HepG2 (cell line): ENCODE data around the gene AHR. TPM values are rescaled to one million over a fixed set of nuclear protein-coding genes. Genes with fewer than 3 reads are reported as not detected.

Experiments
- BRCA1 ChIP-seq: sonication (generic); formaldehyde crosslinking; IDR thresholded peaks from 2 replicates; pipeline ENCODE4 v1.4.0; 2020; ENCODE audit warnings: missing genetic modification reagents
- CCDC6 ChIP-seq: sonication (generic); formaldehyde crosslinking; IDR thresholded peaks from 2 replicates; pipeline ENCODE4 v1.8.1; 2022; ENCODE audit warnings: mild to moderate bottlenecking, missing genetic modification reagents, moderate library complexity
- FOXK2 ChIP-seq: fragments of 450-650 bp; IDR thresholded peaks from 2 replicates; pipeline ENCODE4 v1.6.1; 2016
- IRX3 ChIP-seq: sonication (generic); formaldehyde crosslinking; IDR thresholded peaks from 2 replicates; pipeline ENCODE4 v1.8.1; 2023; ENCODE audit warnings: mild to moderate bottlenecking, low read depth, missing genetic modification reagents, borderline replicate concordance
- JARID2 ChIP-seq: sonication (generic); formaldehyde crosslinking; IDR thresholded peaks from 2 replicates; pipeline ENCODE4 v1.8.1; 2023; ENCODE audit warnings: missing genetic modification reagents, inconsistent platforms; ENCODE audit not compliant: insufficient replicate concordance
- KLF12 ChIP-seq: sonication (generic); formaldehyde crosslinking; IDR thresholded peaks from 2 replicates; pipeline ENCODE4 v1.4.0; 2020; ENCODE audit warnings: missing genetic modification reagents, borderline replicate concordance
- NAIF1 ChIP-seq: sonication (generic); formaldehyde crosslinking; IDR thresholded peaks from 2 replicates; pipeline ENCODE4 v1.5.0; 2020; ENCODE audit warnings: mild to moderate bottlenecking, missing genetic modification reagents, borderline replicate concordance
- POLR2AphosphoS5 ChIP-seq: IDR thresholded peaks from 2 replicates; pipeline ENCODE4 v1.6.1; 2012; ENCODE audit warnings: low read depth, low read length
- RFX5 ChIP-seq: IDR thresholded peaks from 2 replicates; pipeline ENCODE4 v1.6.1; 2011; ENCODE audit warnings: low read depth, low read length, improper control_type of control experiment
- SIN3B ChIP-seq: fragments of 150-350 bp; IDR thresholded peaks from 2 replicates; pipeline ENCODE4 v1.6.1; 2014; ENCODE audit warnings: low read length
- TBP ChIP-seq: sonication (generic); formaldehyde crosslinking; IDR thresholded peaks from 2 replicates; pipeline ENCODE4 v1.5.0; 2020; ENCODE audit warnings: missing genetic modification reagents
- ZBTB3 ChIP-seq: sonication (generic); formaldehyde crosslinking; IDR thresholded peaks from 2 replicates; pipeline ENCODE4 v1.4.0; 2020; ENCODE audit warnings: low read depth, mild to moderate bottlenecking, moderate library complexity, missing genetic modification reagents, borderline replicate concordance
- ZNF138 ChIP-seq: sonication (generic); formaldehyde crosslinking; IDR thresholded peaks from 2 replicates; pipeline ENCODE4 v1.5.0; 2020; ENCODE audit warnings: mild to moderate bottlenecking, low read depth, missing genetic modification reagents
- ZNF274 ChIP-seq: sonication (generic); formaldehyde crosslinking; IDR thresholded peaks from 2 replicates; pipeline ENCODE4 v1.5.1; 2020; ENCODE audit warnings: mild to moderate bottlenecking, missing genetic modification reagents
- polyA plus RNA-seq, 8 experiments: library from polyadenylated mRNA; depleted of rRNA in 3 of 8; stranded (reverse) in 7 of 8; unstranded in 1 of 8; fragments of >200 nt; fragmentation: Illumina TruSeq in 4 of 8; extraction: Trizol in 4 of 8; gene quantifications; 2 replicates each; pipeline versions ENCODE4 v1.2.1 to v1.2.3, GENCODE V29; 2011 to 2016; ENCODE audit warnings: low read depth in 4 of 8, missing spikeins in 1 of 8, mixed read lengths in 1 of 8; ENCODE audit not compliant: insufficient read depth in 1 of 8
- total RNA-seq, 5 experiments: library from RNA; depleted of rRNA; stranded (reverse); fragments of >200 nt; fragmentation: Illumina TruSeq; extraction: Trizol; gene quantifications; 2 replicates each; pipeline ENCODE4 v1.2.3, GENCODE V29; 2016; ENCODE audit warnings: low read depth in 1 of 5
- TF ChIP-seq, protein P1 (sequence below): sonication (generic); formaldehyde crosslinking; IDR thresholded peaks from 2 replicates; pipeline ENCODE4 v1.5.0; 2020; ENCODE audit warnings: mild to moderate bottlenecking, missing genetic modification reagents, borderline replicate concordance
- TF ChIP-seq, protein P2 (sequence below): sonication (generic); formaldehyde crosslinking; IDR thresholded peaks from 2 replicates; pipeline ENCODE4 v1.4.0; 2020; ENCODE audit warnings: missing genetic modification reagents
- TF ChIP-seq, protein P3 (sequence below): sonication (generic); formaldehyde crosslinking; IDR thresholded peaks from 2 replicates; pipeline ENCODE4 v1.9.0; 2021; ENCODE audit warnings: missing genetic modification reagents, mild to moderate bottlenecking, borderline replicate concordance
- TF ChIP-seq, protein P4 (sequence below): fragments of 450-650 bp; IDR thresholded peaks from 2 replicates; pipeline ENCODE4 v1.6.1; 2017

AHR gene
- total and polyA plus RNA-seq, 2 of the 13 experiments (the other 11 are each of a cell fraction or from before 2014, with no cell fraction given), result 9.0 to 31.3 TPM

DNA sequence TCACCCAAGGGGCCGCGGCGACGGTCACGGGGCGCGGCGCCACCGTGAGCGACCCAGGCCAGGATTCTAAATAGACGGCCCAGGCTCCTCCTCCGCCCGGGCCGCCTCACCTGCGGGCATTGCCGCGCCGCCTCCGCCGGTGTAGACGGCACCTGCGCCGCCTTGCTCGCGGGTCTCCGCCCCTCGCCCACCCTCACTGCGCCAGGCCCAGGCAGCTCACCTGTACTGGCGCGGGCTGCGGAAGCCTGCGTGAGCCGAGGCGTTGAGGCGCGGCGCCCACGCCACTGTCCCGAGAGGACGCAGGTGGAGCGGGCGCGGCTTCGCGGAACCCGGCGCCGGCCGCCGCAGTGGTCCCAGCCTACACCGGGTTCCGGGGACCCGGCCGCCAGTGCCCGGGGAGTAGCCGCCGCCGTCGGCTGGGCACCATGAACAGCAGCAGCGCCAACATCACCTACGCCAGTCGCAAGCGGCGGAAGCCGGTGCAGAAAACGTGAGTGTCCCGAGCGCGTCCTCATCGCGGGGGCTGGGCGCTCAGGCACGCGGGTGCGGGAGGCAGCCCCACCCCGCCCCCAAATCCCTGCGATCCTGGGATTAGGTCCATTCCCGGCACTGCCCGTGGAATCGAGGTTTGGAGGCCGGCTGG is 509 bp downstream of the AHR start (continued):
- TF ChIP-seq, protein P1, sequence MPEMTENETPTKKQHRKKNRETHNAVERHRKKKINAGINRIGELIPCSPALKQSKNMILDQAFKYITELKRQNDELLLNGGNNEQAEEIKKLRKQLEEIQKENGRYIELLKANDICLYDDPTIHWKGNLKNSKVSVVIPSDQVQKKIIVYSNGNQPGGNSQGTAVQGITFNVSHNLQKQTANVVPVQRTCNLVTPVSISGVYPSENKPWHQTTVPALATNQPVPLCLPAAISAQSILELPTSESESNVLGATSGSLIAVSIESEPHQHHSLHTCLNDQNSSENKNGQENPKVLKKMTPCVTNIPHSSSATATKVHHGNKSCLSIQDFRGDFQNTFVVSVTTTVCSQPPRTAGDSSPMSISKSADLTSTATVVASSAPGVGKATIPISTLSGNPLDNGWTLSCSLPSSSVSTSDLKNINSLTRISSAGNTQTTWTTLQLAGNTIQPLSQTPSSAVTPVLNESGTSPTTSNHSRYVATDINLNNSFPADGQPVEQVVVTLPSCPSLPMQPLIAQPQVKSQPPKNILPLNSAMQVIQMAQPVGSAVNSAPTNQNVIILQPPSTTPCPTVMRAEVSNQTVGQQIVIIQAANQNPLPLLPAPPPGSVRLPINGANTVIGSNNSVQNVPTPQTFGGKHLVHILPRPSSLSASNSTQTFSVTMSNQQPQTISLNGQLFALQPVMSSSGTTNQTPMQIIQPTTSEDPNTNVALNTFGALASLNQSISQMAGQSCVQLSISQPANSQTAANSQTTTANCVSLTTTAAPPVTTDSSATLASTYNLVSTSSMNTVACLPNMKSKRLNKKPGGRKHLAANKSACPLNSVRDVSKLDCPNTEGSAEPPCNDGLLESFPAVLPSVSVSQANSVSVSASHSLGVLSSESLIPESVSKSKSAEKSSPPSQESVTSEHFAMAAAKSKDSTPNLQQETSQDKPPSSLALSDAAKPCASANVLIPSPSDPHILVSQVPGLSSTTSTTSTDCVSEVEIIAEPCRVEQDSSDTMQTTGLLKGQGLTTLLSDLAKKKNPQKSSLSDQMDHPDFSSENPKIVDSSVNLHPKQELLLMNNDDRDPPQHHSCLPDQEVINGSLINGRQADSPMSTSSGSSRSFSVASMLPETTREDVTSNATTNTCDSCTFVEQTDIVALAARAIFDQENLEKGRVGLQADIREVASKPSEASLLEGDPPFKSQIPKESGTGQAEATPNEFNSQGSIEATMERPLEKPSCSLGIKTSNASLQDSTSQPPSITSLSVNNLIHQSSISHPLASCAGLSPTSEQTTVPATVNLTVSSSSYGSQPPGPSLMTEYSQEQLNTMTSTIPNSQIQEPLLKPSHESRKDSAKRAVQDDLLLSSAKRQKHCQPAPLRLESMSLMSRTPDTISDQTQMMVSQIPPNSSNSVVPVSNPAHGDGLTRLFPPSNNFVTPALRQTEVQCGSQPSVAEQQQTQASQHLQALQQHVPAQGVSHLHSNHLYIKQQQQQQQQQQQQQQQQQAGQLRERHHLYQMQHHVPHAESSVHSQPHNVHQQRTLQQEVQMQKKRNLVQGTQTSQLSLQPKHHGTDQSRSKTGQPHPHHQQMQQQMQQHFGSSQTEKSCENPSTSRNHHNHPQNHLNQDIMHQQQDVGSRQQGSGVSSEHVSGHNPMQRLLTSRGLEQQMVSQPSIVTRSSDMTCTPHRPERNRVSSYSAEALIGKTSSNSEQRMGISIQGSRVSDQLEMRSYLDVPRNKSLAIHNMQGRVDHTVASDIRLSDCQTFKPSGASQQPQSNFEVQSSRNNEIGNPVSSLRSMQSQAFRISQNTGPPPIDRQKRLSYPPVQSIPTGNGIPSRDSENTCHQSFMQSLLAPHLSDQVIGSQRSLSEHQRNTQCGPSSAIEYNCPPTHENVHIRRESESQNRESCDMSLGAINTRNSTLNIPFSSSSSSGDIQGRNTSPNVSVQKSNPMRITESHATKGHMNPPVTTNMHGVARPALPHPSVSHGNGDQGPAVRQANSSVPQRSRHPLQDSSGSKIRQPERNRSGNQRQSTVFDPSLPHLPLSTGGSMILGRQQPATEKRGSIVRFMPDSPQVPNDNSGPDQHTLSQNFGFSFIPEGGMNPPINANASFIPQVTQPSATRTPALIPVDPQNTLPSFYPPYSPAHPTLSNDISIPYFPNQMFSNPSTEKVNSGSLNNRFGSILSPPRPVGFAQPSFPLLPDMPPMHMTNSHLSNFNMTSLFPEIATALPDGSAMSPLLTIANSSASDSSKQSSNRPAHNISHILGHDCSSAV (CRISPR knock-in tag), result no peak
- TF ChIP-seq SIN3B (no peak), IRX3 (CRISPR knock-in tag) (peak; percentile 89; the same call in 1 of the 2 replicates), FOXK2 (no peak), RFX5 (no peak), ZBTB3 (no peak), TBP (no peak), ZNF274 (peak; percentile 30; the same call in 1 of the 2 replicates), BRCA1 (CRISPR knock-in tag) (no peak), NAIF1 (CRISPR knock-in tag) (no peak), ZNF138 (CRISPR knock-in tag) (no peak), CCDC6 (CRISPR knock-in tag) (peak; percentile 21), KLF12 (CRISPR knock-in tag) (no peak), JARID2 (CRISPR knock-in tag) (no peak), POLR2AphosphoS5 (no peak)
- TF ChIP-seq, protein P2, sequence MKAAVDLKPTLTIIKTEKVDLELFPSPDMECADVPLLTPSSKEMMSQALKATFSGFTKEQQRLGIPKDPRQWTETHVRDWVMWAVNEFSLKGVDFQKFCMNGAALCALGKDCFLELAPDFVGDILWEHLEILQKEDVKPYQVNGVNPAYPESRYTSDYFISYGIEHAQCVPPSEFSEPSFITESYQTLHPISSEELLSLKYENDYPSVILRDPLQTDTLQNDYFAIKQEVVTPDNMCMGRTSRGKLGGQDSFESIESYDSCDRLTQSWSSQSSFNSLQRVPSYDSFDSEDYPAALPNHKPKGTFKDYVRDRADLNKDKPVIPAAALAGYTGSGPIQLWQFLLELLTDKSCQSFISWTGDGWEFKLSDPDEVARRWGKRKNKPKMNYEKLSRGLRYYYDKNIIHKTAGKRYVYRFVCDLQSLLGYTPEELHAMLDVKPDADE, result 0 out of 2 replicates have a peak, but pooled peaks have one; percentile 55
- TF ChIP-seq, protein P3, sequence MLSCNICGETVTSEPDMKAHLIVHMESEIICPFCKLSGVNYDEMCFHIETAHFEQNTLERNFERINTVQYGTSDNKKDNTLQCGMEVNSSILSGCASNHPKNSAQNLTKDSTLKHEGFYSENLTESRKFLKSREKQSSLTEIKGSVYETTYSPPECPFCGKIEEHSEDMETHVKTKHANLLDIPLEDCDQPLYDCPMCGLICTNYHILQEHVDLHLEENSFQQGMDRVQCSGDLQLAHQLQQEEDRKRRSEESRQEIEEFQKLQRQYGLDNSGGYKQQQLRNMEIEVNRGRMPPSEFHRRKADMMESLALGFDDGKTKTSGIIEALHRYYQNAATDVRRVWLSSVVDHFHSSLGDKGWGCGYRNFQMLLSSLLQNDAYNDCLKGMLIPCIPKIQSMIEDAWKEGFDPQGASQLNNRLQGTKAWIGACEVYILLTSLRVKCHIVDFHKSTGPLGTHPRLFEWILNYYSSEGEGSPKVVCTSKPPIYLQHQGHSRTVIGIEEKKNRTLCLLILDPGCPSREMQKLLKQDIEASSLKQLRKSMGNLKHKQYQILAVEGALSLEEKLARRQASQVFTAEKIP (CRISPR knock-in tag), result no peak
- TF ChIP-seq, protein P4, sequence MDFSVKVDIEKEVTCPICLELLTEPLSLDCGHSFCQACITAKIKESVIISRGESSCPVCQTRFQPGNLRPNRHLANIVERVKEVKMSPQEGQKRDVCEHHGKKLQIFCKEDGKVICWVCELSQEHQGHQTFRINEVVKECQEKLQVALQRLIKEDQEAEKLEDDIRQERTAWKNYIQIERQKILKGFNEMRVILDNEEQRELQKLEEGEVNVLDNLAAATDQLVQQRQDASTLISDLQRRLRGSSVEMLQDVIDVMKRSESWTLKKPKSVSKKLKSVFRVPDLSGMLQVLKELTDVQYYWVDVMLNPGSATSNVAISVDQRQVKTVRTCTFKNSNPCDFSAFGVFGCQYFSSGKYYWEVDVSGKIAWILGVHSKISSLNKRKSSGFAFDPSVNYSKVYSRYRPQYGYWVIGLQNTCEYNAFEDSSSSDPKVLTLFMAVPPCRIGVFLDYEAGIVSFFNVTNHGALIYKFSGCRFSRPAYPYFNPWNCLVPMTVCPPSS, result no peak
